IPS DF 6.9 (cell line): ENCODE data around the gene PRM2.

Experiments used
- DNase-seq: peaks from one replicate; pipeline ENCODE4 v3.0.0-alpha.2; 2013; ENCODE audit warnings: low read depth, low spot score
- H3K27ac ChIP-seq: one replicate; pipeline ENCODE4 v1.5.1; 2013; ENCODE audit warnings: low read length, control low read depth
- H3K27me3 ChIP-seq: 2 replicates; pipeline ENCODE4 v1.6.1; 2013; ENCODE audit warnings: mild to moderate bottlenecking, low read length; ENCODE audit not compliant: control insufficient read depth, insufficient read depth
- H3K36me3 ChIP-seq: 2 replicates; pipeline ENCODE4 v1.6.1; 2013; ENCODE audit warnings: low read length; ENCODE audit not compliant: control insufficient read depth, insufficient read depth
- H3K4me1 ChIP-seq: 2 replicates; pipeline ENCODE4 v1.6.1; 2013; ENCODE audit warnings: low read length; ENCODE audit not compliant: control insufficient read depth, insufficient read depth
- H3K4me3 ChIP-seq: 2 replicates; pipeline ENCODE4 v1.5.1; 2013; ENCODE audit warnings: mild to moderate bottlenecking, low read length
- H3K9me3 ChIP-seq: 2 replicates; pipeline ENCODE4 v1.6.1; 2013; ENCODE audit warnings: low read length, inconsistent platforms; ENCODE audit not compliant: control insufficient read depth, insufficient read depth
- WGBS: extraction: QIAGEN DNeasy Blood & Tissue Kit; methylation state at CpG from one replicate; pipeline ENCODE4 v1.1.7; 2013; ENCODE audit warnings: mixed read lengths, missing lambda C conversion rate; ENCODE audit not compliant: insufficient read length, insufficient coverage; 5-methylcytosine and 5-hydroxymethylcytosine counted together

Gene PRM2, protein sequence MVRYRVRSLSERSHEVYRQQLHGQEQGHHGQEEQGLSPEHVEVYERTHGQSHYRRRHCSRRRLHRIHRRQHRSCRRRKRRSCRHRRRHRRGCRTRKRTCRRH

DNA sequence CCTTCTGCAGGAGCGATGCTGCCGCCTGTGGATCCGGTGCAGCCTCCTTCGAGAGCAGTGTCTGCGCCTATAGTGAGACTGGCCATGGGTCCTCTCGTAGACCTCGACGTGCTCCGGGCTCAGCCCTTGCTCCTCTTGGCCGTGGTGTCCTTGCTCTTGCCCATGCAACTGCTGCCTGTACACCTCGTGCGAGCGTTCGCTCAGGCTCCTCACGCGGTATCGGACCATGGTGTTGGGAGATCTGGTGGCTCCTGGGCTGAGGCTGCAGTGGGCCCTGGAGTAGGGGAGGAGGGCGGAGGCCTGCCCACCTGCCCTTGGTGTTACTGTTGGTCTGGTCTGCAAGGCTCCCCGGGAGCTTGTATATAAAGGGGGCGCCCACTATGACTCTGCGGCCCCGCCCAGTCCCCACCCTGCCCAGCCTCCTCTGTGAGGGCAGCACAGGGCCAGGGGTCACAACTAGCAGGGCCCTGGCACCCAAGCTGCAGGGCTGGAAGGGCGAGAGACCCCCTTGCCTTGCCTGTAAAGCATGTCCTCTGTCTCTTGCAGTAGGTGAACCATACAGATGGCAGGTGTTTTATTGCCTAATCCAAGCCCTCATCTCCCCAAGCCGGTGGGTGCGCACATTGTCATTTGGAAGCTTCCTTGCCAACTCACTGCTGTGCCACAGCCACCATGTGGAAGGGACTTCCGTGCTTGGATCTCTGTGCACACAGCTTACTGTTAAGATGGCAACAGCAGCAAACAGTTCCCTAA is at the start of gene PRM2:
Gene PRM2, minus strand, starts transcription at position 338 of the 753 bp plus-strand sequence. Its CDS starts 110 bp downstream, at position 228.
- Histone ChIP-seq H3K4me1 (no peaks in the 10 kb centered on the region; the same call in none of the 2 replicates), H3K4me3 (no peak within 1 kb of the TSS), H3K36me3 (no peaks in the 10 kb centered on the region), H3K27ac (no peak within 1 kb of the TSS), H3K9me3 (no peaks in the 10 kb centered on the region), H3K27me3 (no peaks in the 10 kb centered on the region)
- no CpG with 5 or more reads among the region's 26 CpGs for WGBS
- no peak for DNase-seq

DNA sequence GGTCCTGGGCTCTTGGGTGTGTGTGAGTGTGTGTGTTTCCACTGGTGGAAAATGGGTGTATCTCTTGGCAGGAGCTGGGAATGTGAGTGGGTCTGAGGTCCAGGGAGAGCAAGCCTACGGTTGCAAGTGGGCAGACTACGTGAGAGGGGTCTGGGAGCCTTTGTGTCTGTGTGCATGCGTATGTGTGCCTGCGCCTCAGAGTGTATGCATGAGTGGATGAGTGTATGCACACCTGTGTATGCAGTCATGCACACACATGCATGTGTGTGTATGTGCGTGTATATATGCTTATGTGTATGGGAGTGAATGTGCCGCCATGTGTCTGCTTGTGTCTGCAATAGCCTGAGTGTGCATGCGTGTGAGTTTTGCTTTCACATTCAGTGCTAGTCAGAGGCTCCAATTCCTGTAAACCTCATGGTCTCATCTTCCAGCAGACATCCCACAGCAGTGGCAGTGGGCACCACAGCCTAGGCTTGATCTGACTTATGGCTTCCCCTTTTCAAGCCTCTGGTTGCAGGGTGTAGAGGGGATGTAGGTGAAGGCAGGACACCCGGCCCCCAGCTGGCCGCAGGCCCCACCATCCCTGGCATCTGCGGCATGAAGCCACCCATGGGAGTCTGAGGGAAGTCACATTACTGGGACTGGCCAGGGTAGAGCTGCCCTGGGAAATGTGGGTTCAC is 49.3 kb upstream of the PRM2 start:
- WGBS, result no CpG with 5 or more reads among the region's 10 CpGs
- Histone ChIP-seq H3K4me1 (peaks cover 10% of the 10 kb centered on the region), H3K36me3 (no peaks in the 10 kb centered on the region), H3K27ac (no peak overlapping the region), H3K9me3 (no peaks in the 10 kb centered on the region), H3K4me3 (no peak overlapping the region), H3K27me3 (no peaks in the 10 kb centered on the region)
- DNase-seq, result no peak

DNA sequence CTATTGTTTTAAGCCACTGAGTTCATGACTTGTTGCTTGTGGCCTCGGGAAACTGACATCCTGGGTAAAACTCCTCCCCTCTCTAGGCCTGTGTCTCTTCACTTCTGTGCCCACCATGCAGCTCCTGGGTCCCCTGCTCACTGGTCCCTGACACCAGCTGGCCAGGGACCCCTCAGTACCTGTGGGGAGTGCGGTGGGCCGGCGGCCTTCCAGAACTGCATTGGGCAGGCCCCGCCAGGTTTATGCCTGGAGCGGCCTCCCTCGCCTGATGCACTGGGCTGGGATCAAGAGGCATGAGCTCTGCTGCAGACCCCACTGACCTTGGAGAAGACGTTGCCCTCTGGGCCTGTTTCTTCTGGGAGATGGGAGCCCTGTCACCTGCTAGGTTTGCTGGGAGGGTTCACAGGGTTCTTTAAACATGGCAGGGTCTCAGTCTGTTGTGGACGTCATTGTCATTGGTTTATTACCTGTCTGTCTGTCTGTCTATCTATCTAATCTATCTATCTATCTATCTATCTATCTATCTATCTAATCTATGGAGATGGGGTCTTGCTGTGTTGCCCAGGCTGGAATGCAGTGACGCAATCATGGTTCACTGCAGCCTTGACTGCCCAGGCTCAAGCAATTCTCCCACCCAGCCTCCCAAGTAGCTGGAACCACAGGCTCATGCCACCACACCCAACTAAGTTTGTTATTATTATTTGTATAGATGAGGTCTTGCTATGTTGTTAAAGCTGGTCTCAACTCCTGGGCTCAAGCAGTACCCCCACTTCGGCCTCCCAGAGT is 47.5 kb upstream of the PRM2 start:
- Histone ChIP-seq H3K9me3 (no peaks in the 10 kb centered on the region), H3K27me3 (no peaks in the 10 kb centered on the region), H3K27ac (no peak overlapping the region), H3K4me3 (no peak overlapping the region), H3K36me3 (no peaks in the 10 kb centered on the region), H3K4me1 (peaks cover 8% of the 10 kb centered on the region)
- WGBS, result no CpG with 5 or more reads among the region's 11 CpGs
- DNase-seq, result no peak

DNA sequence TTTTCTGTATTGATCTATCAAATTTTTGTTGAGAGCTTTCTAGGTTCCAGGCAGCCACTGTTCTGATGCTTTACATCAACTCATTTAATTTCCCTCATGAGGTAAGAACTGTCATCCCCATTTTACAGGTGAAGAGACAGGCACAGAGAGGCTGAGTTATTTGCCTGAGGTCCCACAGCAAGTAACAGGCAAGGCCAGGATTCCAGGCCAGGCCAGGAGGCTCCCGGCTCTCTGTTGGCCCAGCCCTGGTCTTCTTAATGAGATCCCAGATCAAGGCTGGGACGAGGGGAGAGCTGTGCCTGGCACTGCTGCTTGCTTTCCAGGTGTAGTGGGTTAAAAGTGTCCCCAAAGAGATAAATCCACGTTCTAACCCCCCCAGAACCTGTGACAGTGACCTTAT is 46.5 kb upstream of the PRM2 start:
- WGBS, result no CpG with 5 or more reads among the region's 3 CpGs
- H3K36me3 ChIP-seq, result no peaks in the 10 kb centered on the region
- no peak for DNase-seq
- peaks cover 5% of the 10 kb centered on the region for H3K4me1 ChIP-seq
- no peaks in the 10 kb centered on the region for H3K9me3 ChIP-seq
- no peaks in the 10 kb centered on the region for H3K27me3 ChIP-seq
- H3K4me3 ChIP-seq, result no peak overlapping the region
- H3K27ac ChIP-seq, result no peak overlapping the region

DNA sequence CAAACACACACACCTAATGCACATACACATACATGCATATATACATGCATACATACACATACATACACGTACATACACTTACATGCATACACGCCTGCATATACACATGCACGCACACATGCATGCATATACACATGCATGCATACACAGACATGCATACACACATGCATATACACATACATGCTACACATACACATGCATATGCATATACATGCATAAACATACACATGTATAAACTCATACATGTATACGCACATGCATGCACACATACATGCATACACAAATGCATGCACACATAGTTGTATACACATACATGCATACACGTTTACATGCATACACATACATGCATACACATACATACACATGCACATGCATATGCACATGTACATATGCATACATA is 45.4 kb upstream of the PRM2 start:
- Histone ChIP-seq H3K4me3 (no peak overlapping the region), H3K9me3 (no peaks in the 10 kb centered on the region), H3K4me1 (peaks cover 1% of the 10 kb centered on the region; the same call in 1 of the 2 replicates), H3K27ac (no peak overlapping the region), H3K27me3 (no peaks in the 10 kb centered on the region), H3K36me3 (no peaks in the 10 kb centered on the region)
- no peak for DNase-seq
- no CpG with 5 or more reads among the region's 5 CpGs for WGBS

DNA sequence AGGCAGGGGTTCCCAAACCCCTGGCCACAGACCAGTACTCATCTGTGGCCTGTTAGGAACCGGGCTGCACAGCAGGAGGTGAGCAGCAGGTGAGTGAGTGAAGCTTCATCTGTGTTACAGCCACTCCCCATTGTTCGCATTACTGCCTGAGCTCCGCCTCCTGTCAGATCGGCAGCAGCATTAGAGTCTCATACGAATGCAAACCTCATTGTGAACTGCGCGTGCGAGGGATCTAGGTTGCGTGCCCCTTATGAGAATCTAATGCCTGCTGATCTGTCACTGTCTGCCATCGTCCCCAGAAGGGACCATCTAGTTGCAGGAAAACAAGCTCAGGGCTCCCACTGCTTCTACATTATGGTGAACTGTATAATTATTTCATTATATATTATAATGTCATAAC is 43.9 kb upstream of the PRM2 start:
- no peak overlapping the region for H3K4me3 ChIP-seq
- WGBS, result no CpG with 5 or more reads among the region's 10 CpGs
- H3K4me1 ChIP-seq, result peaks cover 6% of the 10 kb centered on the region; the same call in 1 of the 2 replicates
- no peaks in the 10 kb centered on the region for H3K27me3 ChIP-seq
- H3K36me3 ChIP-seq, result no peaks in the 10 kb centered on the region
- DNase-seq, result no peak
- H3K27ac ChIP-seq, result no peak overlapping the region
- no peaks in the 10 kb centered on the region for H3K9me3 ChIP-seq

DNA sequence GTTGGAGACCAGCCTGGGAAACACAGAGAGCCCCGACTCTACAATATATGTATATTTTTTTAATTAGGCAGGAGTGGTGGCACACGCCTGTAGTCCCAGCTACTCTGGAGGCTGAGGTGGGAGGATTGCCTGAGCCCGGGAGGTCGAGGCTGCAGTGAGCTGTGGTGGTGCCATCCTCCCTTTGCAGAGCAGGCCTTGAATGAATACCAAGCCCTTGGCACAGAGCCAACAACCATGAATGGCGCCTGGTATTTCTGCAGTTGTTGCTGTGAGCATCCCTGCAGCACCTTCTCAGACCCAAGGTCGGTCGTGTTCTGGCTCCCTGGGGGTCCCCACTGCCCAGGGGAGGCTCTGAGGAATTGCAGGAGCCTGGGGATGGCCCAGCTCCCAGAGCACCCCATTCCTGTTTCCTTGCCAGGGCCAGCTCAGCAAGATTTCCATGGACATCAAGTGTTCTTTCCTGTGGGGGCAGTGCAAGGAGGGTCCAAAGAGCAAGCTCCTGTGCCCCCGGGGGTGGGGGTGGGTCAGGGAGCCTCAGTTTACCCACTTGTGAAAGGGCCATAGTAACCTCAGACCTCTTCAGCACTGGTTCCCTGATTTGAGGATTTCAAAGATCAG is 43.4 kb upstream of the PRM2 start:
- no peak for DNase-seq
- WGBS, result no CpG with 5 or more reads among the region's 8 CpGs
- no peaks in the 10 kb centered on the region for H3K9me3 ChIP-seq
- peaks cover 6% of the 10 kb centered on the region; the same call in 1 of the 2 replicates for H3K4me1 ChIP-seq
- no peaks in the 10 kb centered on the region for H3K36me3 ChIP-seq
- H3K4me3 ChIP-seq, result no peak overlapping the region
- H3K27ac ChIP-seq, result no peak overlapping the region
- H3K27me3 ChIP-seq, result no peaks in the 10 kb centered on the region

DNA sequence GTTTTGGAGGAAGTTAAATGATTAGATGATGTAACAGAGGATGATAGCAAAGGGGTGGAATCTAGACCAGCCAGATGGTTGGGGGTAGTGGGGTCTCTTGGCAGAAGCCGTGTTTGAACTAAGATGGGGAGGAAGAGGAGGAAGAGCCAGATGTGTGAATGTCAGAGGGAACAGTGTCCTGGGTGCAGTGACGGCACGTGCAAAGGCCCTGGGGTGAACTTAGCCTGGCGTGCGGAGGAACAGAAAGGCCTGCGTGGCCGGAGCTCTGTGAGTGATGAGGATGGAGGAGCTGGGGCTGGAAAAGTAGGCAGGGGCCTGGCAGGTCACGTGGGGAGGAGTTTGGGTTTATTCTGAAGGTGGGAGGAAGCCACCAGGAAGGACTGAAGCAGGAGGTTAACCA is 42.5 kb upstream of the PRM2 start:
- WGBS, result no CpG with 5 or more reads among the region's 8 CpGs
- no peaks in the 10 kb centered on the region for H3K36me3 ChIP-seq
- H3K4me1 ChIP-seq, result peaks cover 11% of the 10 kb centered on the region
- DNase-seq, result no peak
- H3K27ac ChIP-seq, result no peak overlapping the region
- H3K9me3 ChIP-seq, result no peaks in the 10 kb centered on the region
- H3K4me3 ChIP-seq, result no peak overlapping the region
- H3K27me3 ChIP-seq, result no peaks in the 10 kb centered on the region

DNA sequence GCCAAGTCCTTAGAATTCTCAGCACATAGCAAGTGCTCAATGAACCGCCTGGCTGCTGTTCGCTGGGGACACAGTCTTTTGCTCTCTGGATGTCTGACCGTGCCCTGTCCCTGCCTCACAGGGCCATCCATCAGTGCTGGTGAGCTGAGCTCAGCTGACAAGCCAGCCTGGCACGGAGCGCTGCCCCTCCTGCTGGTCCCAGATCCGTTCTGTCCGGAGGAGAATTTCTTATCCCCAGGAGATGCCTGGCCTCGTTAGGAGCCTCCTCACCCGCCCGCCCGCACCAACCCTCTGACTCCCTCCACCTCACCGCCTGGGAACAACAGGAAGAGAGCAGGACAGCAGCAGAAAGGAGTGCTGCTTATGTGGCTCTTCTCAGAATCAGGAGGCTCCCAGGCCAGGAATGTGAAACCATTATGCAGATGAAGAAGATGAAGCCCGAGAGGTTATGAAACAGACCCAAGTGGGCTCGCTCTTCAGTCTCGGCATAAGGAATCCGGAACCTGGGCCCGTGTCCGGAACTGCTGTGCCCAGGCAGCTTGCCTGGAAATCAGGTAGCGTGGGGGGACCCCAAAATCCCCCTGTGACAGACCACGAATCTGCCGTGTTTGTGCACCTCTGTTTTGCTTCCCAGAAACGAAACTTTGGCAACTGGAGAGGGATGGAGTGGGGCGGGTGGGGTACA is 40.2 kb upstream of the PRM2 start:
- Histone ChIP-seq H3K4me3 (no peak overlapping the region; the same call in 1 of the 2 replicates), H3K4me1 (peaks cover 20% of the 10 kb centered on the region), H3K36me3 (no peaks in the 10 kb centered on the region), H3K9me3 (no peaks in the 10 kb centered on the region), H3K27ac (peak overlapping the region; percentile 89), H3K27me3 (no peaks in the 10 kb centered on the region)
- no peak for DNase-seq
- no CpG with 5 or more reads among the region's 23 CpGs for WGBS
